GM21381 (cell line): ENCODE measurements around the gene CEP89.
"Not testable (repeated sequence)": the region's sequence is repeated elsewhere in the genome, so short reads cannot be mapped to it uniquely, and the experiment has no call there.

ENCODE experiments used
- ATAC-seq: cut with Tn5 transposase; IDR thresholded peaks from one replicate; pipeline ENCODE4 v1.9.1; 2021; ENCODE audit warnings: mild to moderate bottlenecking, moderate library complexity; ENCODE audit not compliant: unreplicated experiment

CEP89 gene

GRCh38 chr19:32969549-32969948, 2.2 kb downstream of the CEP89 start:
- ATAC-seq, result no peak

- ATAC-seq, result no peak
Observed at GRCh38 chr19:32966750-32967149, 5.0 kb downstream of the CEP89 start.

GRCh38 chr19:32945260-32945659, 26.5 kb downstream of the CEP89 start:
- no peak for ATAC-seq

- ATAC-seq, result not testable (repeated sequence)
Observed at GRCh38 chr19:32941273-32941672, 30.5 kb downstream of the CEP89 start.

GRCh38 chr19:32936065-32936464, 35.7 kb downstream of the CEP89 start:
- no peak for ATAC-seq

GRCh38 chr19:32935629-32936028, 36.1 kb downstream of the CEP89 start:
- no peak for ATAC-seq

GRCh38 chr19:32933571-32933970, 38.2 kb downstream of the CEP89 start:
- ATAC-seq, result no peak

- no peak for ATAC-seq
Observed at GRCh38 chr19:32930567-32930966, 41.2 kb downstream of the CEP89 start.

- ATAC-seq, result no peak
Observed at GRCh38 chr19:32928806-32929205, 43.0 kb downstream of the CEP89 start.

- ATAC-seq, result no peak
Observed at GRCh38 chr19:32924200-32924599, 47.6 kb downstream of the CEP89 start.

- ATAC-seq, result no peak
Observed at GRCh38 chr19:32921624-32922023, 50.1 kb downstream of the CEP89 start.

GRCh38 chr19:32919365-32919764, 52.4 kb downstream of the CEP89 start:
- ATAC-seq, result no peak

- no peak for ATAC-seq
Observed at GRCh38 chr19:32917616-32917996, 54.2 kb downstream of the CEP89 start.

GRCh38 chr19:32916969-32917615, 54.7 kb downstream of the CEP89 start:
- ATAC-seq, result no peak

GRCh38 chr19:32914879-32915660, 56.7 kb downstream of the CEP89 start:
- ATAC-seq, result no peak

- ATAC-seq, result no peak
Observed at GRCh38 chr19:32911467-32911866, 60.3 kb downstream of the CEP89 start.

- ATAC-seq, result no peak
Observed at GRCh38 chr19:32910874-32911273, 60.9 kb downstream of the CEP89 start.

- ATAC-seq, result no peak
Observed at GRCh38 chr19:32910094-32910493, 61.7 kb downstream of the CEP89 start.

- no peak for ATAC-seq
Observed at GRCh38 chr19:32909257-32909656, 62.5 kb downstream of the CEP89 start.

GRCh38 chr19:32908641-32909190, 63.0 kb downstream of the CEP89 start:
- no peak for ATAC-seq

GRCh38 chr19:32902448-32902847, 69.3 kb downstream of the CEP89 start:
- no peak for ATAC-seq

GRCh38 chr19:32901504-32902161, 70.1 kb downstream of the CEP89 start:
- ATAC-seq, result no peak
